Posterior vena cava (tissue), 2 donors: ENCODE data around the gene MAN1A1. TPM values are rescaled to one million over a fixed set of nuclear protein-coding genes. Genes with fewer than 3 reads are reported as not detected.

Source experiments
- DNase-seq: peaks from one replicate; pipeline ENCODE4 v3.0.0-alpha.2; 2020; ENCODE audit warnings: low spot score
- intact Hi-C, 2 donors: fragments of 100-400 bp; cut with DNase I; formaldehyde crosslinking; loops; one replicate each; pipeline versions ENCODE4 v1.14.1 to v1.14.2; 2022 to 2023
- total RNA-seq, 2 donors: library from RNA; stranded (reverse); fragmentation: NEBNext Ultra II Directional; extraction: Animal tissue kit (Norgen Biotek cat#: 25700); gene quantifications; one replicate each; pipeline ENCODE4 v1.2.1, GENCODE V29; 2021
- donor health status: DM: yes; HTN: yes; CAD: no.
- donor health status: DM: yes; HTN: yes; CAD: no.

The MAN1A1 gene
- total RNA-seq, 2 donors from 2014 or later = 60.6 to 65.3 TPM

GRCh38 chr6:119224095-119224701 lies 125.4 kb downstream of the MAN1A1 start:
- DNase-seq = no peak

DNA sequence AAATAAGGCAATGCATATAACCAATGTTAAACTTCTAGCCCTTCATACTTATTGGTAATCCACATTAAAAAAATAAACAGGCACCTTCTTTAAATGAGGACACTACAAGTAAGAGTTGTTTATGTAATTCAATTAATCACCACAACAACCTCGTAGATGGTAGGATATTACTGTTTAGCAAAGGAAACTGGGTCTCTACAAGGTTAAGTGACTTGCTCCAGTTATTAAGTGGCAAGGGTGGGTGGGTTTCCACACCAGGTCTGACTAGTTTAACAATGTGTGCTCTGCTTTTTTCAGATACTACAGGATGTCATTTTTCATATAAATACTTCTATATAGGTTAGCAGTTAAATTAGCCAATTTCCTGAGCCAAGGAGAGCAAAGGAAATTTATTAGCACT lies 129.1 kb downstream of the MAN1A1 start:
- intact Hi-C loops = no loop called here
- no peak for DNase-seq

More at GRCh38 chr6:119224095-119224701, 125.4 kb downstream of the MAN1A1 start:
- intact Hi-C loops = no loop called here

DNA sequence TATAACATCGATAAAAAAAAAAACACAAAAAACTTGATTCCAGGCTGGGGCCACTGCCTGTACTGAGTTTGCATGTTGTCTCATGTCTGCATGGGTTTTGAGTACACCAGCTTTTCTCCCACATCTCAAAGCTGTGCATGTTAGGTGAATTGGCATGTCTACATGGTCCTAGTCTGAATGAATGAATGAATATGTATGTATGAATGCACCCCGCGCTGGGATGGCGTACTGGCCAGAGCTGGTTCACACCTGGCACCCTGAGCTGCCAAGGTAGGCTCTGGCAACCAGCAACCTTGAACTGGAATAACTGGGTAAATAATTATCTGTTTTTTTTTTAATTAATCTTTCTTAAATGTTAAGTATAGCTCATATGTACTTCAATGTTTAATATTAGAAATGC lies 131.0 kb downstream of the MAN1A1 start:
- no peak for DNase-seq
- intact Hi-C loops = no loop called here

- DNase-seq = no peak
- intact Hi-C loops = loop anchor here in 1 of 2 donors (2.0 kb wide), 1 partner anchor 83 kb away; no protein-coding TSS in a partner anchor
Measured at GRCh38 chr6:119215885-119216590, 133.5 kb downstream of the MAN1A1 start.

GRCh38 chr6:119215309-119215708 lies 134.3 kb downstream of the MAN1A1 start:
- no peak for DNase-seq
- intact Hi-C loops = no loop called here

GRCh38 chr6:119210596-119210995 lies 139.0 kb downstream of the MAN1A1 start:
- DNase-seq = no peak
- intact Hi-C loops = no loop called here

DNA sequence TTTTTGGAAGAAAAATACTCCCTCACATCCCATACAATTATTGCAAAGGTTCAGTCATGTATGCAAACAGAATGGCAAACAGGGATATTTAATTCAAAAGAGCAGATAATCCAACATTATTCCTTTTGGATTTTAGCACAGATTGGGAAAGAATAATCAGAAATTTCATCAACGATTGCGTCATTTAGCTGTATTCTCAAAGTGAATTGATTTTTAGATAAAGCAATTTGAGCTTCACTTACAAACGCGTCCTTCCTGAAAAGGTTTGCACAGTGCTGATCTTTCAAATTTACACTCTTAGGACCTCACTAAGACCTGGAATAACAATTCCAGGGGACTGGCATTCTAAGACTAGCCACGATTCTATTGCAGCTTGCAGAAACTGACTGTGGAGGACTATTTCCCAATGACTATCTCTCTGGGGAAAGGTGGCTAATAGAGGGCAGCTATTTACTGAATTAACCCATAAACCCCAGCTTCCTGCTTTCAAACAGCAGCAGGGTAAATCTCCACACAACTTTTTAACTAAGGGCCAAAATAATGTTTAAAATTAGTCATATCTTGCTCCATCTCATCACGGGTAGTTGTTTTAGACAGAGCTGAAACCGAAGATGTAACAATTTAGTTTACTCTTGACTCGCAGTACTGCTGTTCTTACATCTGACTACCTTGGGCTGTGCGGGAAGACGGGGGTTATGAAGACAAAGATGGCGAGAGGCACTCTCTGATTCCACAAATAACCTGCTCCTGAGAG lies 139.9 kb downstream of the MAN1A1 start:
- intact Hi-C loops = no loop called here
- DNase-seq = no peak

- no peak for DNase-seq
- intact Hi-C loops = no loop called here
Measured at GRCh38 chr6:119207971-119208725, 141.4 kb downstream of the MAN1A1 start.

DNA sequence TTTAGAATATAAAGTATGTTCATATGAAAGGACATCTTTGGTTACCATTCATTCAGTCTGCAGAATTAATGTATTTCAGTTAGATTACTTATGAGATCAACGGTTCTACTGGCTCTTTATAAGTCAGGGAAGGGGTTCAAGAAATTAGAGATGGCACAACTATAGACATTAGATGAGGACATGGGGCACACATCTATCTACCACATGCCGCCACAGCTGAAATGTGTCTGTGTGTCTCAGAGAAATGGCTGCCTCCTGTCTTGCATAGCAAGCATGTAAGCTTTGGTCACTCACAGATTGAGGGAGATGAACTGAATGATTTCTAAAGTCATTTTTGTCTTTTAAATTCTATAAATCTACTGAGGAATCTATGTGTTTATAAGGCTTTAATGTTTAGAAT lies 142.2 kb downstream of the MAN1A1 start:
- DNase-seq = no peak
- intact Hi-C loops = no loop called here

GRCh38 chr6:119205911-119206618 lies 143.5 kb downstream of the MAN1A1 start:
- no peak for DNase-seq
- intact Hi-C loops = no loop called here

DNA sequence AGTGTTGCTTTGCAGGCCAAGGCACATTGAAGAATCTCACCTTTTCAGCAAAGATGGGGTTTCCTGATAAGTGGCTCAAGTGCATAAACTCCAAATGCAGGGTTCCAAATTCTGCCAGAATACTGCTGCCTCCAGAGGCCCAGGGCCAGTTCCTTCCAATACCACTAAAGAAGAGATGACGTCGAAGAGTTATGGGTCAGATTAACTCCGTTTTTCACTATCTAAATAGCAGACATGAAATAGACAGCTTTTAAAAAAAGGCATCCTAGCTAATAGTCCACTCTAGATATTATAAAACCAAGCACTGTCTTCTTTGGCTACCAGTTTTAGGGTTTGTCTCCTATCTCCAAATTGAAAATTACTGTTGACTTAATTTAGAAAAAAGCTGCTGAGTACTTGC lies 144.8 kb downstream of the MAN1A1 start:
- DNase-seq = no peak
- intact Hi-C loops = no loop called here

- intact Hi-C loops = no loop called here
- no peak for DNase-seq
Measured at GRCh38 chr6:119201480-119201879, 148.1 kb downstream of the MAN1A1 start.

DNA sequence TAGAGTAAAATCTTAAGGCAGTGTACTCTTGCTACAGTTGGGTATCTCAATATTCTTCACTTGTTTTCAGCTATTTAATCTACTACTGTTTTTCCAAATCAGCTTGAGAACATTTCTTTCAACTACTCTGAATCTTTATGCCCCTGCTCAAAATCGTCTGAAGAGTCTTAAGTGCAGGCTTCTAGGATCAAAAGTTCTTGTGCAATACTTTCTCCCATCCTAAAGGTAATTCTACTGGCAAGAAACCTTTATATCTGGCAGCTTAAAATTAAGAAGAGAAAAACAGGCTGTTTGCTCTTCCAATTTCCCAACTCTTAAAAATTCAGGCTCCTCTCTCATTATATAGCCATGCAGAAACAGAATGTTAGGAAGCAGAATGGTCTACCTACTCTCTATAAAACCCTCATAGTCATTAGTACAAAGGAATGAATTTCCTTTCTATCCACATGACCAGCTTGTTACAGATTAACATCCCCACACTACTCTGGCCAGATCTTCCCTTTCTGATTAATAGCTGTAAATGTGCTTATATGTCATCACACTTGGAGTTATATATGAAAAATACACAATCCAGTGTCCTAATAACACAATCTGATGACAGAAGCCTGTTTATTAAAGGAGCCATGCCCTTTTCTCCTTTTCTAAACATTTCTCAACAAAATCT lies 148.9 kb downstream of the MAN1A1 start:
- no peak for DNase-seq
- intact Hi-C loops = no loop called here

- DNase-seq = no peak
- intact Hi-C loops = no loop called here
Measured at GRCh38 chr6:119197271-119197670, 152.3 kb downstream of the MAN1A1 start.

- intact Hi-C loops = no loop called here
- DNase-seq = no peak
Measured at GRCh38 chr6:119196715-119197114, 152.8 kb downstream of the MAN1A1 start.

GRCh38 chr6:119195848-119196247 lies 153.7 kb downstream of the MAN1A1 start:
- intact Hi-C loops = no loop called here
- no peak for DNase-seq

GRCh38 chr6:119195204-119195603 lies 154.4 kb downstream of the MAN1A1 start:
- no peak for DNase-seq
- intact Hi-C loops = no loop called here

- intact Hi-C loops = no loop called here
- DNase-seq = no peak
Measured at GRCh38 chr6:119193707-119194106, 155.9 kb downstream of the MAN1A1 start.

DNA sequence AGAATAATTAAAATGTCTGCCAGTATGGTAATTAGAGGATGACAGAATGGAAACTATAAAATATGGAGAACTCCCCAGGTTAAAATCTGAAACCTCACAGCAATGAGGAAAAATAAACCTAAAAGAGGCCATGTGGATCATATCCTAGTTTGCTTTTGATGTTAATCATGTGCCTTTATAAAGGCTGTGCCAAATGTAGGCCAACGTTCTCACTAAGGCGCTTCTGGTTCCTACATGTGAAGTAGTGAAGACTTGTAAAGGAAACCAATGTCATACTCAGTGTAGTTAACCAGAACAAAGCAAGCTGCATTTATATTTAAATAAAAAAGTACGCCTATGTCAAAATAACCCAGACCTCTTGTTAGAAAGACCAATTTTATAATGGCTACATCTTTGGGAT lies 157.4 kb downstream of the MAN1A1 start:
- intact Hi-C loops = no loop called here
- no peak for DNase-seq
